GM19351 (cell line): Measurements from ENCODE around the gene DDX46.
"Not testable (repeated sequence)": the region's sequence is repeated elsewhere in the genome, so short reads cannot be mapped to it uniquely, and the experiment has no call there.

Experiments used
- ATAC-seq: cut with Tn5 transposase; IDR thresholded peaks from one replicate; pipeline ENCODE4 v1.9.1; 2021; ENCODE audit warnings: mild to moderate bottlenecking, moderate library complexity; ENCODE audit not compliant: unreplicated experiment

Gene DDX46, protein sequence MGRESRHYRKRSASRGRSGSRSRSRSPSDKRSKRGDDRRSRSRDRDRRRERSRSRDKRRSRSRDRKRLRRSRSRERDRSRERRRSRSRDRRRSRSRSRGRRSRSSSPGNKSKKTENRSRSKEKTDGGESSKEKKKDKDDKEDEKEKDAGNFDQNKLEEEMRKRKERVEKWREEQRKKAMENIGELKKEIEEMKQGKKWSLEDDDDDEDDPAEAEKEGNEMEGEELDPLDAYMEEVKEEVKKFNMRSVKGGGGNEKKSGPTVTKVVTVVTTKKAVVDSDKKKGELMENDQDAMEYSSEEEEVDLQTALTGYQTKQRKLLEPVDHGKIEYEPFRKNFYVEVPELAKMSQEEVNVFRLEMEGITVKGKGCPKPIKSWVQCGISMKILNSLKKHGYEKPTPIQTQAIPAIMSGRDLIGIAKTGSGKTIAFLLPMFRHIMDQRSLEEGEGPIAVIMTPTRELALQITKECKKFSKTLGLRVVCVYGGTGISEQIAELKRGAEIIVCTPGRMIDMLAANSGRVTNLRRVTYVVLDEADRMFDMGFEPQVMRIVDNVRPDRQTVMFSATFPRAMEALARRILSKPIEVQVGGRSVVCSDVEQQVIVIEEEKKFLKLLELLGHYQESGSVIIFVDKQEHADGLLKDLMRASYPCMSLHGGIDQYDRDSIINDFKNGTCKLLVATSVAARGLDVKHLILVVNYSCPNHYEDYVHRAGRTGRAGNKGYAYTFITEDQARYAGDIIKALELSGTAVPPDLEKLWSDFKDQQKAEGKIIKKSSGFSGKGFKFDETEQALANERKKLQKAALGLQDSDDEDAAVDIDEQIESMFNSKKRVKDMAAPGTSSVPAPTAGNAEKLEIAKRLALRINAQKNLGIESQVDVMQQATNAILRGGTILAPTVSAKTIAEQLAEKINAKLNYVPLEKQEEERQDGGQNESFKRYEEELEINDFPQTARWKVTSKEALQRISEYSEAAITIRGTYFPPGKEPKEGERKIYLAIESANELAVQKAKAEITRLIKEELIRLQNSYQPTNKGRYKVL

GRCh38 chr5:134758504-134759341 is at the start of gene DDX46:
TSS of gene DDX46 (plus strand) at chr5:134758779. CDS start at chr5:134758939, 160 bp downstream.
- ATAC-seq, result peak; percentile 97

DNA sequence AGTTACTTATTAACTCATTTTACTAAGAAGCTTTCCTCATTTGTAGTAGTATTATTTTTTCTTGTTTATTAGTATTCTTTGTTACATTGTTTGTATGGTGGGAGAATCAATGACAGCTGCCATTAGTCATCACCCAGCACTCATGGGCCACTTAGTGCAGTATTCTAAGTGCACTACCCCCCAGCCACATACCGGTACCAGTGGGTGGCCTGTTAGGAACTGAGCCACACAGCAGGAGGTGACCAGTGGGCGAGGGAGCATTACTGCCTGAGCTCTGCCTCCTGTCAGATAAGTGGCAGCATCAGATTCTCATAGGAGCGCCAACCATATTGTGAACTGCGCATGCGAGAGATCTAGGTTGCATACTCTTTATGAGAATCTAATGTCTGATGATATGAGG is 44.5 kb upstream of the DDX46 start:
- ATAC-seq, result no peak

DNA sequence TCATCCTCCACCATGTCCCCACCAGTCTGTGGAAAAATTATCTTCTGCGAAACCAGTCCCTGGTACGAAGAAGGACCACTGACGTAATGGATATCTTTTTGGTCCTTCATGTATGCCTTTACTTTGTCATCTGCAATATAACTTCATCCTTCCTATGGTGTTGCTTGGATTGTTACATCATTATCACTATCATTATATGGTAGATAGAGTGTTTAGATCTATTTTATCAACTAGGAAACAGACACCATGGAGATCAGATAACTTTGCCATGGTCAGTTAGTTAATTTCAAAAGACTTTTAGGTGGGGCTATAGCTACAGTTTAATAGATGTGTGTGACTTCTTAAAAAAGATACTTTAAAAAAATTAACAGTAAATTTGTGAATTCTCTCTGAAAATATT is 44.0 kb upstream of the DDX46 start:
- ATAC-seq, result no peak

DNA sequence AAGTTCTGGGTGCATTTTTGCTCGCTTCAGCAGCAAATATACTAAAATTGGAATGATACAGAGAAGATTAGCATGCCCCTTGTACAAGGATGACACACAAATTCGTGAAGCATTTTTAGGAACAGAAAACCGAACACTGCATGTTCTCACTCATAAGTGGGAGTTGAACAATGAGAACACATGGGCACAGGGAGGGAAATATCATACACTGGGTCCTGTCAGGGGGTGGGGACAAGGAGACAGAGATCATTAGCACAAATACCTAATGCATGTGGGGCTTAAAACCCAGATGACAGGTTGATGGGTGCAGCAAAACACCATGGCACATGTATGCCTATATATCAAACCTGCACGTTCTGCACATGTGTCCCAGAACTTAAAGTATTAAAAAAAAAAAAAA is 43.1 kb upstream of the DDX46 start:
- ATAC-seq, result not testable (repeated sequence)

DNA sequence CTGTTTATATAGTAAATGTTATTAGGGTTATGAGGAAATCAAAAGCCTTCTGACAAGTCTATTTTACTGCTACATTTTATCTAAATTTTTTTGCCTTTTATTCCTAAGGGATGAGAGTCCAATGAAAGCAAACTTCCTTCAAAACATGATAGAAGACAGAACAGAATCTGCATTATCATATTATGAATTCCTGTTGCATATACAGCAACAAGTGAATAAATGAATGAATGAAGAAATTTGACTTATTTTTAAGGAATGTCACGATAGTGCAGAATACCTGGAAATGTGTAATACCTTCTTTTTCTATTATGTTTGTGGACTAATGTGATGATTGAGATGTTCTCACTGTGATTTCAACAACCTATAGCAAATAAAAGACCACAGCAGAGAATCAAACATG is 33.7 kb upstream of the DDX46 start:
- no peak for ATAC-seq

GRCh38 chr5:134732819-134733218 is 25.8 kb upstream of the DDX46 start:
- ATAC-seq, result no peak

DNA sequence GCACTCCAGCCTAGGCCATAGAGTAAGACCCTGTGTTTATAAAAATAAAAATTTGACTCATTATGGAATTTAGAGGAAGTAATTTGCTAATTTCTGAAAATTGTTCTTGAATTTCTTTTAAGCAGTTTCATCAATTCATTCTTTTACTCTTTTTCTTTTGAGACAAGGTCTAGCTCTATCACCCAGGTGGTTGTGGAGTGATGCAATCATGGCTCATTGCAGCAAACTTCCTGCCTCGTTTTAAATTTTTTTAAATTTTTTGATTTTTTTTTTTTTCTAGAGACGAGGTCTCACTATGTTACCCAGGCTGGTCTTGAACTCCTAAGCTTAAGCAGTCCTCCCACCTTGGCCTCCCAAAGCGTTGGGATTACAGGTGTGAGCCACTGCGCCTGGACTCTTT is 23.3 kb upstream of the DDX46 start:
- ATAC-seq, result no peak

DNA sequence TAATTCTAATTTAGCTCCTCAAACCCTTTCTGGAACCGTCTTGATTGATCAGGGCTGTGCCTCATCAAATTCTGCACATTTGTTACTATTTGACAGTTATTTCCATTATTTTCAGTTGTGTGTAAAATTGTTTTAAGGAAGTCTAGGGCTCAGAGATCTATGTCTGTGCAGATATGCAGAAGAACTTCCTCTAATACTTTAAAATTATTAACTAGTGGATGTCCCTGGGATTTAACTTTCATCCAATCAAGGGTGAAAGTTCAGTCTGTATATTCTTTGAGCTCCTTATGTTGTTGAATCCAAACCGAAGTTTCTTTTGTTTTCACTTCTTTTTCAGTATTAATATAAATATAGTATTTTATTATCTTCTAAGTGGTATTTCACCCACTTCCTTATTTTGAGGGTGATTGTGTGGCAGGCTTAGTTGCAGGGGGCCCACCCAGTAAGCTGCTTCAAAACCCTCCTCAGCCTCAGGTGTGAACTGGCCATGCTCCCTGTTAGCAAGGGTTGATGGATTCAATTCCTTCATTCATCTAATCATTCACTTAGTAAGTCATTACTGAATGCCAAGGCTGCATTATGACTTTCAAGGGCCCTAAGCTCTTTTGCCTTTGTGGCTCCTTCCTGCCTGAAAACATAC is 22.3 kb upstream of the DDX46 start:
- ATAC-seq, result no peak

DNA sequence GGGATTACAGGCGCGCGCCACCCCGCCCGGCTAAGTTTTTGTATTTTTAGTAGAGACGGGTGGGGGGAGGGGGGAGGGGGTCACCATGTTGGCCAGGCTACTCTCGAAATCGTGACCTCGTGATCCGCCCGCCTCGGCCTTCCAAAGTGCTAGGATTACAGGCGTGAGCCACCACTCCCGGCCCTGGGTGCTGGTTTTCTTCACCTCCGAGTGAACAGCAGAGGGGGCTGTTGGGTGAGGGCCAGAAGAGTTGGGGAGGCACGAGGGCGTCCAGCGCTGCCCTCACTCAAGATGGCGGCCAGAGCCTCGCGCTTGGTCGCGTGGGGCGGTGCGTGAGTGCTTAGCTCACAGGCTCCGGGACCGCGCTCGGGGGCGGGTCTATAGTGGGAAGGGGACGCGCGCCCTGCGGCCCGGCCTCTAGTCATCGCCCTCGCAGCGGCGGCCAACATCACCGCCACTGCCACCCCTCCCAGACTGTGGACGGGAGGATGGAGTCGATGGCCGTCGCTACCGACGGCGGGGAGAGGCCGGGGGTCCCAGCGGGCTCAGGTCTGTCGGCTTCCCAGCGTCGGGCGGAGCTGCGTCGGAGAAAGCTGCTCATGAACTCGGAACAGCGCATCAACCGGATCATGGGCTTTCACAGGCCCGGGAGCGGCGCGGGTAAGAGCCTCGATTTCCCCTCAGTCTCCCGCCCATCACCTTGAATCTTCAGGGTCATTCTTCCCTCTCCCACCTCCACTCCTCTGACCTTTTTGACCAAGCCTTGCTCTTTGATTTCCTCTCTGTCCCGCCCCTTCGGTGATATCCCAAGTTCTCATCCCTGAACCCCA is 20.2 kb upstream of the DDX46 start, which contains the start of gene CAMLG:
TSS of gene CAMLG (plus strand) at position 416 of the 830 bp plus-strand sequence. CDS start at position 489, 73 bp downstream.
- ATAC-seq, result peak; percentile 93

- ATAC-seq, result no peak
These were observed 19.5 kb upstream of the DDX46 start for GRCh38 chr5:134738963-134739661.

GRCh38 chr5:134741052-134741451 is 17.5 kb upstream of the DDX46 start:
- no peak for ATAC-seq

DNA sequence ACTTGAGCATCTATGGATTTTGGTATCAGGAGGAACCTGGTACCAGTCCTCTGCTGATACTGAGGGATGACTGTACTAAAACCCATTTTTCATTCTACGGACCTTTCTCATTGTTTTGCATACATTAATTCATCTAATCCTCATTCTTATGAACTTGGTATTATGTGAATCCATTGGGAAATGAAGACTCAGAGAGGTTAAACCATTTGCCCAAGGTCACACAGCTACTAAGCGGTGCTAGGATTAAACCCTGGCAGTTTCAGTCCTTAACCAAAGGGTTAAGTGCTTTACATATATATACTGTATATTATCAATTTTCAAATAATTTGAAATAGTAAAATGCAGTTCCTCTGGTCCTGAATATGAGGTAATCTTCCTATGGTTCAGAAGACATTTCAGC is 16.4 kb upstream of the DDX46 start:
- ATAC-seq, result no peak

GRCh38 chr5:134749415-134749814 is 9.2 kb upstream of the DDX46 start:
- no peak for ATAC-seq

GRCh38 chr5:134758176-134758503 is 439 bp upstream of the DDX46 start:
- ATAC-seq, result peak; percentile 25

- not testable (repeated sequence) for ATAC-seq
These were observed 9.1 kb downstream of the DDX46 start for GRCh38 chr5:134767528-134768291.

DNA sequence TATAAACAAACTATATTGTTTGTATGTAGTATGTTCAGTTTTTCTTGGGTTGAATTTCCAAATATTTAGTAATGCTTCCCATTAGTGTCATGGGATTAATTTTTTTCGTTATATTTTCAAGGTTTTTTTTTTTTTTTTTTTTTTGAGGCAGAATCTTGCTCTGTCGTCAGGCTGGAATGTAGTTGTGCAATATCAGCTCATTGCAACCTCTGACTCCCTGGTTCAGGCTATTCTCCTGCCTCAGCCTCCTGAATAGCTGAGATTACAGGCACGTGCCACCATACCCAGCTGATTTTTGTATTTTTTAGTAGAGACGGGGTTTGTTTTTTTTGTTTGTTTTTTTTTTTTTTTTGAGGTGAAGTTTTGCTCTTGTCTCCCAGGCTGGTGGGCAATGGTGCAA is 10.6 kb downstream of the DDX46 start:
- no peak for ATAC-seq

DNA sequence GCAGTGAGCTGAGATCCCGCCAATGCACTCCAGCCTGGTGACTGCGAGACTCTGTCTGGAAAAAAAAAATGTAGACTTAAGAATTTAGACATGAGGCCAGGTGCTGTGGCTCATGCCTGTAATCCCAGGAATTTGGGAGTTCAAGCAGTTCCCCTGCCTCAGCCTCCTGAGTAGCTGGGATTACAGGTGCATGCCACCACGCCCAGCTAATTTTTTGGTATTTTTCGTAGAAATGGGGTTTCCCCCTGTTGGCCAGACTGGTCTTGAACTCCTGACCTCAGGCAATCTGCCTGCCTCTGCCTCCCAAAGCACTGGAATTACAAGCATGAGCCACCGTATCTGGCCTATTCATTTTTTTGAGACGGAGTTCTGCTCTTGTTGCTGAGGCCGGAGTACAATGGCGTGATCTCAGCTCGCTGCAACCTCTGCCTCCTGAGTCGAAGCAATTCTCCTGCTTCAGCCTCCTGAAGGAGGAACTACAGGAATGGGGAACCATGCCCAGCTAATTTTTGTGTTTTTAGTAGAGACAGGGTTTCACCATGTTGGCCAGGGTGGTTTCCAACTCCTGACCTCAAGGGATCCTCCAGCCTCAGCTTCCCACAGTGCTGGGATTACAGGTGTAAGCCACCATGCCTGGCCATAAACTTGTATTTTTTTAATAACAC is 14.0 kb downstream of the DDX46 start:
- ATAC-seq, result no peak
